ENCODE data around the gene ZDHHC14. TPM values are rescaled to one million over a fixed set of nuclear protein-coding genes. Genes with fewer than 3 reads are reported as not detected.

Gene ZDHHC14
- total and polyA plus RNA-seq, 2 of the 8 experiments (the other 6 are each of a cell fraction or from before 2014, with no cell fraction given) = 2.9 to 5.3 TPM

DNA sequence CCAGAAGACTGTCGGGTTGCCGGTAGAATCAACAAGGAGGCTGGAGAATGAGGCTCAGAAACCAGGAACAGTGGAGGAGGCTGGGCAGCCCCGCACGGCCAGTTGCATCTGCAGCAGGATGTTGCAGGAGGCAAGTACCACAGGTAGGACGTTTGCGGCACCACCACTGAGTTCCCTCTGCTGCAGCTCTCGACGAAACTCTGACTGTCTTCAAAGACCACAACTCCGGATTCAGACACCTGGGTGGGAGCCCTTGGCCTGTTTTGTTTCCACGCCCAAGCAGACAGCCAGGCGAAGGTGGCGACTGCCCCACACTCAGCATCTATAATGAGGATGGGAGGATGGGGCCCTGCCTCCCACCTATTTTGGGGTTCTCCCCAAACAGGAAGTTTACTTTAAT is 218.2 kb downstream of the ZDHHC14 start (continued):
- no peak for TF ChIP-seq EP300 (IDR thresholded peaks at IDR 0.05; ENCODE audit: borderline replicate concordance in 1 of 2, low read depth in 2 of 2, low read length in 2 of 2)
- TF ChIP-seq SIN3A (conservative IDR thresholded peaks at IDR 0.05 in 1 of 2, IDR thresholded peaks at IDR 0.05 in 1 of 2; ENCODE audit: low read depth in 1 of 2, low read length in 2 of 2) = no peak
- no peak for TF ChIP-seq RFX5 (IDR thresholded peaks at IDR 0.05; ENCODE audit: borderline replicate concordance, low read depth, low read length)
- TF ChIP-seq TAF7 (optimal IDR thresholded peaks at IDR 0.05; ENCODE audit: borderline replicate concordance, low read depth, low read length) = no peak
